Heart left ventricle (tissue), 13 donors: ENCODE data around the gene DPYSL4.

Source experiments
- CTCF ChIP-seq, 12 donors: fragments of 200-600 bp; sonication (generic) in 4 of 12; IDR thresholded peaks; one replicate each; pipeline versions ENCODE4 v1.5.0 to v1.8.0; 2018 to 2022; ENCODE audit warnings: antibody characterized with exemption in 12 of 12, mild to moderate bottlenecking in 5 of 12
- POLR2A ChIP-seq, 2 donors: fragments of 450-650 bp; IDR thresholded peaks; one replicate each; pipeline ENCODE4 v1.6.1; 2017; ENCODE audit warnings: antibody characterized with exemption in 2 of 2, mild to moderate bottlenecking in 2 of 2, moderate library complexity in 2 of 2
- donor health status: ischemic (EF 13 %, LVEDD 7.1; RV severe dilation, severe dysfunction).
- donor health status: DM: no; HTN: yes; CAD: no.
- donor health status: DM: no; HTN: no; CAD: no.
- donor health status: ischemic (EF 25% LVEDD 6.9; RV normal size, moderate dysfunction).
- donor health status: ischemic (EF 25% LVEDD 5.7; RV mildly dilated, moderate dysfunction).
- donor health status: ischemic (EF 35%, LVEDD 5.7; RV mildly dilated, moderate dysfunction).
- donor health status: nonischemic (EF 11% LVEDD 7.7; RV severe dilation, severe dysfunction).
- donor health status: DM: yes; HTN: yes; CAD: no.
- donor health status: PGD.
- donor health status: ischemic (EF 29% LVEDD 5.4; RV normal size, mild dysfunction).
- donor health status: nonischemic (EF 23%, LVEDD 6.1; RV moderate dilation, normal function).

- TF ChIP-seq POLR2A (IDR thresholded peaks at IDR 0.05) (no peak), CTCF (IDR thresholded peaks at IDR 0.05) (no peak)
Observed at GRCh38 chr10:132138596-132138995, 48.2 kb upstream of the DPYSL4 start.
